ENCODE results near the gene DNAH12.
"Not testable (repeated sequence)": the region's sequence is repeated elsewhere in the genome, so short reads cannot be mapped to it uniquely, and the experiment has no call there.

Gene DNAH12

DNA sequence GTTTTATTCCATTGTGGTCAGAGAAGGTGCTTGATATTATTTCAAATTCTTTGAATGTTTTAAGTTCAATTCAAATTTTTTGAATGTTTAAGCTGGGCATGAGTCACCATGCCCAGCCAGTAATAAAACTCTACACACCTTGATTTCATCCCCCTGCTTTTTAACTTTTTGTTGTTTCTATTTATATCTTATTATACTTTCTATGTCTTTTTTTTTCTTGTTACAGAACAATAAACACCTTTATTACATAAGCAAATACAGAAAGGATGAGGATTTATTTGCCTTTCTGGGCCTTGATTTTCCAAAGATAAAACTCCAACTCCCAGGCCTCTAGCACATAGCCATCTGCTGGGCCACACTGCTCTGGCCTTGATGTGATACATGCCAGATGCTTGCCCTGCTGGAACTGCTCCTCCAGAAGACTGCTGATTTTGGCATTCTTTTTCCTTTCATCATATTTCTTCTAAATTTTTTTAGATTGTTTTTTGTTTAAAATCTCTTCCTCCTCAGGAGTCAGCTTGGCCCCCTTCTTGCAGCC is 14.0 kb downstream of the DNAH12 start:
- no peak for DNase-seq

DNA sequence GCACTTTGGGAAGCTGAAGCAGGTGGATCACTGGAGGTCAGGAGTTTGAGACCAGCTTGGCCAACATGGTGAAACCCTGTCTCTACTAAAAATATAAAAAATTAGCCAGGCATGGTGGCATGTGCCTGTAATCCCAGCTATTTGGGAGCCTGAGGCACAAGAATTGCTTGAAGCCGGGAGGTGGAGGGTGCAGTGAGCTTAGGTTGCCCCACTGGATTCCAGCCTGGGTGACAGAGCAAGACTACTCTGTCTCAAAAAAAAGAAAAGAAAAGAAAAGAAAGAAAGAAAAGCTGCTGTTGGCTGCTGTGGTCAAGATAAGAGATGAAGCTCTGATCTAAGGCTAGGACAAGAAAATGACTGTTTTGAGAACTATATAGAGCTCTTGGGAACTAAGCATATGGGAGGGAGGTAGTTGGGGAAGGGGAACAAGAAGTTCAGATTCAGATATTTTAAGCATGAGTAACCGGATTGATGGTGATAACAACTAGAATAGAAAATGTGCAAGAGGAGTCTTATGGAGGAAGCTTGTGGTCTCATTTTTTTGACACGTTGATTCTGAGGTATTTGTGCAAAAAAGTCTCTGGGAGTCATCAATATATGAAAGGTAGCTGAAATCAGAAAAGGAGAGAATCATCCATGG is 25.7 kb downstream of the DNAH12 start:
- no peak for DNase-seq

DNA sequence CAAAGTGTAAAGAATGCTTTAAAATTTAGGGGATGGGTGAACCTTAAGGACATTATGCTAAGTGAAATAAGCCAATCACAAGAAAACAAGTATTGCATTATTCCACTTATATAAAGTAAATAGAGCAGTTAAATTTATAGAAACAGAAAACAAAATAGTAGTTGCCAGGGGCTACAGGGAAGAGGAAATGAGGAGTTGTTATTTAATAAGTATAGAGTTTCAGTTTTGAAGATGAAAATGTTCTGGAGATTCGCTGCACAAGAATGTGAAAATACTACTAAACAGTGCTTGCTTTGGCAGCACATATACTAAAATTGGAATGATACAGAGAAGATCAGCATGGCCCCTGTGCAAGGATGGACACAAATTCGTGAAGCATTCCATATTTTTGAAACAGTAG is 32.0 kb downstream of the DNAH12 start:
- no peak for DNase-seq

DNA sequence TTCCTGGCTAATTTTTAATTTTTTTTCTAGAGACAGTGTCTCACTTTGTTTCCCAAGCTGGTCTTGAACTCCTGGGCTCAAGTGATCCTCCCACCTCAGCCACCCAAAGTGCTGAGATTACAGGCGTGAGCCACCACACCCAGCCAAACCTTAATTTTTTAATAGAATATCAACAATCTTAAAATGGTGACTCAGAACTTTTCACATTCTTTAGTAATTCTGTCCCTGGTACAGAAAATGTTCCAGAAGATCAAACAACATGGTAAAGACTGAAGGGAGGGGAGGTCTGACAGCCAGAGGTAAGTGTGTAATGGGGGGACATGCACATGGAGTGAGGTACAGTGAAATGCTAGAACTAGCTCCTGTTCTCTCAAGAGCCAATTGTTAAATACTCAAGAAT is 38.2 kb downstream of the DNAH12 start:
- DNase-seq, result no peak

DNA sequence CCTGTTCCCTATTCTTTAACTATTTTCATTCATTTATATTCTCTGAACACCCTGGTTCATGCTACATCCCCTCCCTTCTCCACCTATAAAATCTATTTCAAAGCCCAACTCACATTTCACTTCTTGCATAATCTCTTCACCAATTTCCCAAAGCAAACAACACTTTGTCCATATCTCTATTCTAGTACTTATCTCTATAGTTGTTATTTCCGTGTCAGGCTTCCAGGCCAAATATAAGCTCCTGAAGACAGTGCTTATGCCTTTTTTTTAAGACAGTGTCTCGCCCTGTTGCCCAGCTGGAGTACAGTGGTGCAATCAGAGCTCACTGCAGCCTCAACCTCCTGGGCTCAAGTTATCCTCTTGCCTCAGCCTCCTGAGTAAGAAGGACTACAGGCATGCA is 43.6 kb downstream of the DNAH12 start:
- DNase-seq, result no peak

DNA sequence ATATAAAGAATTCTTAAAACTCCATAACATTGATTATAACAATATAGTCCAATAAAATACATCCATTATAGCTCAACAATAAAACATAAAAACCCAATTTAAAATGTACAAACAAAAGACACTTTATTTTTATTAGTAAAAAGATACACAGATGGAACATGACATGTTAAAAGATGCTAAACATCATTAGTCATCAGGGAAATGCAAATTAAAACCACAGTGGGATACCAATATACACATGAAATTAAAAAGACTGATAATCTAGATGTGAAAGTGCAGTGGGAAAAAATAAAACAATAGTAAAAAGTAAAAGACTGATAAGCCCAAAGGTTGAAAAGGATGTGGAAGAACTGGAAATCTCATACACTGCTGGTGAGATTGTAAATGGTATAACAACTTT is 46.2 kb downstream of the DNAH12 start:
- DNase-seq, result no peak

DNA sequence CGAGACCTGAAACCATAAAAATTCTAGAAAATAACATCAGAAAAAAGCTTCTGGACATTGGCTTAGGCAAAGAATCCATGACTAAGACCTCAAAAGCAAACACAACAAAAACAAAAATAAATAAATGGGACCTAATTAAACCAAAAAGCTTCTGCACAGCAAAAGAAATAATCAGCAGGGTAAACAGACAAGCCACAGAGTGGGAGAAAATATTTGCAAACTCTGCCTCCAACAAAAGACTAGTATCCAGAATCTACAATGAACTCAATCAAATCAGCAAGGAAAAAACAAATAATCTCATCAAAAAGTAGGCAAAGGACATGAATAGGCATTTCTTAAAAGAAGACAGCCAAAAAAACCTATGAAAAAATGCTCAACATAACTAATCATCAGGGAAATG is 59.6 kb downstream of the DNAH12 start:
- no peak for DNase-seq

DNA sequence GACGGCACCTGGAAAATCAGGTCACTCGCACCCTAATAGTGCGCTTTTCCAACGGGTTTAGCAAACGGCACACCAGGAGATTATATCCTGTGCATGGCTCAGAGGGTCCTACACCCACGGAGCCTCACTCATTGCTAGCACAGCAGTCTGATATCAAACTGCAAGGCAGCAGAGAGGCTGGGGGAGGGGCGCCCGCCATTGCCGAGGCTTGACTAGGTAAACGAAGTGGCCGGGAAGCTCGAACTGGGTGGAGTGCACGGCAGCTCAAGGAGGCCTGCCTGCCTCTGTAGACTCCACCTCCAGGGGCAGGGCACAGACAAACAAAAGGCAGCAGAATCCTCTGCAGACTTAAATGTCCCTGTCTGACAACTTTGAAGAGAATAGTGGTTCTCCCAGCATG is 67.0 kb downstream of the DNAH12 start:
- not testable (repeated sequence) for DNase-seq

DNA sequence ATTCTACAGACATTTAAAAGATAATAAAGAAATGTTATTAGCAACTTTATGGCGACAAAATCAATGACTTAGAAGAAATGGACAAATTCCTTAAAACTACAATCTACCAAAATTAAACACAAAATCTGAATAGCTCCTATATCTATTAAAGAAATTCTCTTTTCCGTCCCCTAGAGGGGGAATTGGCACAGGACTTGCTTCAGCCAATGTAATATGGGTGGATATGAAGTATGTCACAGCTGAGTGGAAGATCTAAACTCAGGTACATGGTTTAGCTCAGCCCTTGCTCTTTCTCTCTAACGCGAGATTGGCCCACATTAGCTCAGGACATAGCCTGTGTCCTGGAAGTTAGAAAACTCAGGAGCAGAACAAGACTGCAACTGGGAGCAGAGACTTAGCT is 79.3 kb downstream of the DNAH12 start:
- DNase-seq, result no peak

DNA sequence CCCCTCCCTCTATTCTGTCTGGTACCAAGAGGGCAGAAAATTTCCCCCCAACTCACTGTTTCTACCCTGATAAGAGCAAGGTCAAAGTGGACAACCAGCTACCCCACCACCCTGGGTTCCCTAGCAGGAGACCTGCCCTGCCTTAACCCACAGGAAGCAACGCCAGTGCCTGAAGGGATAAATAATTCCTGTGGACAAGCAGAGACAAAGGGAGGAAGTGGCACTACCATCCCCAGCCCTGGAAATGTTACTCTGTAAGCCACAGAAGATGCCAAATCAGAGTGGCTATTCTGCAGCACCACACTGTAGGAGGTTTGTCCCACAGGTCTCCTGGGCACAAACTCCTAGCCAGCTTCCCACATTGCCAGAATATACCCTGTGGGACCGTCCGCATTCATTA is 80.1 kb downstream of the DNAH12 start:
- DNase-seq, result no peak

DNA sequence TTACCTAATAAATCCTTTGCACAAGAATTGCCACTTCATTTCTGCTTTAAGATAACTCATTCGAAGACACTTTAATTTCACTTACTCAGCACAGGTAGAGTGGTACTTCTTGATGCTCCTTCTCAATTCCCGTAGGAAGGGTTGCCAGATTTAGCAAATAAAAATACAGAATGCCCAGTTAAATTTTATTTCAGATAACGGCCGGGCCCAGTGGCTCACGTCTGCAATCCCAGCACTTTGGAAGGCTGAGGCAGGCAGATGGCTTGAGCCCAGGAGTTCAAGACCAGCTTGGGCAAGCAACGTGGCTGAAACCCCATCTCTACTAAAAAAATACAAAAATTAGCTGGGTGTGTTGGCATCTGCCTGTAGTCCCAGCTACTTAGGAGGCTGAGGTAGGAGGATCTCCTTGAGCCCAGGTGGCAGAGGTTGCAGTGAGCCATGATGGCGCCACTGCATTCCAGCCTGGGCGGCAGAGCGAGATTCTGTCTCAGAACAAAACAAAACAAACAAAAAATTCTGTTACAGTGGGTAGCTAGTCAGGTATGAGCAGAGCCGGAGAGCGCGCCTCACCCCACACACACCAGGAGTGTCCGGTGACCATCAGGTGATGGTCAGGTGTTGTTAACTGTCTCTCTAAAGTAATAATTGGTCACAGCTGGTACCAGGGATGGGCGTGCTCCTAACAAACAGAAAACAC is 92.8 kb downstream of the DNAH12 start:
- DNase-seq, result no peak

DNA sequence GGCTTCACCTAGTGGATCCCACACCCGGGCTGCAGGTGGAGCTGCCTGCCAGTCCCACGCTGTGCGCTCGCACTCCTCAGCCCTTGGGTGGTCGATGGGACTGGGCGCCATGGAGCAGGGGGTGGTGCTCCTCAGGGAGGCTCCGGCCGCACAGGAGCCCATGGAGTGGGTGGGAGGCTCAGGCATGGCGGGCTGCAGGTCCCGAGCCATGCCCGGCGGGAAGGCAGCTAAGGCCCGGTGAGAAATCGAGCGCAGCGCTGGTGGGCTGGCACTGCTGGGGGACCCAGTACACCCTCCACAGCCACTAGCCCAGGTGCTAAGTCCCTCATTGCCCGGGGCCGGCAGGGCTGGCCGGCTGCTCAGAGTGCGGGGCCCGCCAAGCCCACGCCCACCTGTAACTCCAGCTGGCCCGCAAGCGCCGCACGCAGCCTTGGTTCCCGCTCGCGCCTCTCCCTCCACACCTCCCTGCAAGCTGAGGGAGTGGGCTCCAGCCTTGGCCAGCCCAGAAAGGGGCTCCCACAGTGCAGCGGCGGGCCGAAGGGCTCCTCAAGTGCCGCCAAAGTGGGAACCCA is 94.8 kb downstream of the DNAH12 start:
- not testable (repeated sequence) for DNase-seq

DNA sequence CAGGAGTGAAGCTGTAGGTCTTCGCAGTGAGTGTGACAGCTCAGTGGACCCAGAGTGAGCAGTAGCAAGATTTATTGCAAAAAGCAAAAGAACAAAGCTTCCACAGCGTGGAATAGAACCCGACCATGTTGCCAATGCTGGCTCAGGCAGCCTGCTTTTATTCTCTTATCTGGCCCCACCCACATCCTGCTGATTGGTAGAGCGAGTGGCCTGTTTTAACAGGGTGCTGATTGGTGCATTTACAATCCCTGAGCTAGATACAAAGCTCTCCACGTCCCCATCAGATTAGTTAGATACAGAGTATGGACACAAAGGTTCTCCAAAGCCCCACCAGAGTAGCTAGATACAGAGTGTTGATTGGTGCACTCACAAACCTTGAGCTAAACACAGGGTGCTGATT is 95.7 kb downstream of the DNAH12 start:
- DNase-seq, result not testable (repeated sequence)

DNA sequence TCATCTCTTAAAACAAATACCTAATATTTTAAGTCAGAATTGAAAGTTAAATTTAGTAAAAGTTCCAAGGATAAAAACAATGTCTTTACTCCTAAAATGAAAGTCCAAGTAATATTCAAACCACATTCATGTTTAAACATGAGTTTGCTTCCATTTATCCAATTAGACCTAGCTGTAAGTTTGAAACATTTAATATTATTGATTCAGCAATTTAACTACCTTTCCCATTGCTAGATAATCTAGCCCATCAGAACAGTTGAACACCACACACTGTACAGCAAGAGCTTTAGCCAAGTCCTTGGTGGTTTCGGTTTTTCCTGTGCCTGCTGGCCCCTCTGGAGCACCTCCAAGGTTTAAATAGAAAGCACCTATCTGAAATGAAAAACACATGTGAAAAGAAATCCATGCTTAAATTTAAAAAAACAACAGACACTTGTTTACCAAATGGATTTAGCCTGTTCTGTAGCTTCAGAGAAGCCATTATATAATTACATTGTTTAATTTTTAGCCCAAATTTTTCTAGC is 97.8 kb downstream of the DNAH12 start:
- no peak for DNase-seq

DNA sequence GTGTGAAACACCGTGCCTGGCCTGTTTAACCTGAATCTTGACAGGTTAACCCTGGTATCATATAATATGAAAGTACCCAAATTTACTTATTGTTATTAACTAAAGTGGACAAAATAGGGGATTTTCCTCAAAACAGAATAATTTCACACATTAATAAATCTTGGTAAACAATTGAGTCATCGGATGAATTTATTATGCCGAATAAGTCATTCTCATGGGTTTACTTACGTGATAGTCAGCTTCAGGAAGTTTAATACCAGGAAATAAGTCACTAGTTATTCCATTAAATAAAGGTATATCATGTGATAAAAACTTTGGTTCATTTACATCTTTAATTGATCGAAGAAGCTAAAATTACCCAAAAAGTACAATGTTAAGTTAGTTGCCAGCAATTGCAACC is 99.7 kb downstream of the DNAH12 start:
- no peak for DNase-seq

DNA sequence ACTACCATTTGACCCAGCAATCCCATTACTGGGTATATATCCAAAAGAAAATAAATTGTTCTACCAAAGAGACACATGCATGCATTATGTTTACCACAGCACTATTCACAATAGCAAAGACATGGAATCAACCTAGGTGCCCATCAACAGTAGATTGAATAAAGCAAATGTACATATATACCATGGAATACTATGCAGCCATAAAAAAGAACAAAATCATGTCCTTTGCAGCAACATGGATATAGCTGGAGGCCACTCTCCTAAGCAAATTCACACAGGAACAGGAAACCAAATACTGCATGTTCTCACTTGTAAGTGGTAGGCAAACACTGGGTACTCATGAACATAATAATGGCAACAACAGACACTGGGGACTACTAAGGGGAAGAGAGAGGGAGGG is 104.0 kb downstream of the DNAH12 start:
- DNase-seq, result not testable (repeated sequence)

DNA sequence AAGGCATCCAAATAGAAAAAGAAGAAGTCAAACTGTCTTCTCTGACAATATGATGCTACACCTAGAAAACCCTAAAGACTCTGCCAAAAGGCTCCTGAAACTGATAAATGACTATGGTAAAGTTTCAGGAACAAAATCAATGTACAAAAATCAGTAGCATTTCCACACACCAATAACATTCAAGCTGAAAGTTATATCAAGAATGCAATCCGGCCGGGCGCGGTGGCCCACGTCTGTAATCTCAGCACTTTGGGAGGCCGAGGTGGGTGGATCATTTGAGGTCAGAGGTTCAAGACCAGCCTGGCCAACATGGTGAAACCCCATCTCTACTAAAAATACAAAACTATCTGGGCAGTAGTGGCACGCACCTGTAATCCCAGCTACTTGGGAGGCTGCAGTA is 105.7 kb downstream of the DNAH12 start:
- DNase-seq, result not testable (repeated sequence)

DNA sequence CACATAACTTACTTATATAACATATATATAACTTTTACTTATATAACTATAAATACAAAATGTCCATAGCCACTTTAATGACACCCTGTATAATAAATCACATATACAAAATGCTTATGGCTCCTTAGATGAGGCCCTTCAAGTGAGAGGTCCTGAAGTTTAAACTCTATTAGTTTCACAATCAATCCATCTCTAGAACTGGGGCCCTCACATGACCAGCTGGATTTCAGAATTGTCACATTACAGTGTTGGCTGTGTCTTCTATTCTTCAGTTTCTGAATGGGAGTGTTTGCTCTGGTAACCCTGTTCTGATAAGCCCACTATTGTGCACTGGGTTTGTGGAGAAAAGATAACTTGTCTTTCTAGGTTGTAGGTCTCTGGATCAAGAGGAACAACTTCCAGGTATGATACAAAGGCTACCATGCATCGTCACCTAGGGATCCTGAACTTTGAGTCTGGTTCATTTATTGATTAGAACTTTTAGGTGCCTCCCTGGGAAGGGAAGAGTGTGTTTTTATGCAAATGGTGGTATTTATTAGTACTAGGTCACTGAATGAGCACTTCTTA is 107.9 kb downstream of the DNAH12 start:
- no peak for DNase-seq

DNA sequence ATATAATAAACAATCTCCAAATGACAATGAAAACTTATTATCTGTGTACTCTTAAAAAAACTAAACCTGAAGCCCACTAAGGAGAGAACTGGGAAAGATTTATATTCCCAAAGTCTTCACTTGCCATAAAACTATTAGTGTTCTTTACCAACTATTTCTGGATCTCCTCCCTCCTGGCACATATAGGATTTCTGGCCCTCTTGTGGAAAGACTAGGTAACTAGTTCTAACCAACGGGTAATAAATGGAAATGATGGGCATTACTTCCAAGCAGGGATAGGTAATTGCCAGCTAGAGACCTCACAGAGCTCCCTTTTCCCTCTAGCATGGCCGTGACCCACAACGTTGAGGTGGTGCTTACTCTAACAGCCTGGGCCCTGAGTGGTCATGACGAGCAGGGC is 110.1 kb downstream of the DNAH12 start:
- peak; percentile 34 for DNase-seq

DNA sequence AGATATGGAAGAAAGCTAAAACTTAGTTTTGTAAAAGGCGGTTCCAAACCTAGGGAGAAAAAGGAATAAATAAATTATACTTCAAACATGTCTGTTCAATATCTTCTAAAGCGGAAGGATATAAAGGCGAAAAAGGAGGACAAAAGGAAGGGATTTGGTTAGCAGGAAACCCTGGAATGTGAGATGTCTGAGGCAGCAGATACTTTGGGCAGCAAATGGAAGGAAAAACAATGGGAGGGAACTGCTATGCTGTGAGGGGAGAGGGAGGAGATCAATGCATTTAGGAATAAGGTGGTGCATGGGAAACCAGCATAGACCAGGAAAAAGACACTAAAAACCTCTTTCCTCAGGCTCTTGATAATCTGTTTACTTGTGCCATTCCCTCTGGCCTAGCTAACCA is 120.8 kb downstream of the DNAH12 start:
- no peak for DNase-seq

DNA sequence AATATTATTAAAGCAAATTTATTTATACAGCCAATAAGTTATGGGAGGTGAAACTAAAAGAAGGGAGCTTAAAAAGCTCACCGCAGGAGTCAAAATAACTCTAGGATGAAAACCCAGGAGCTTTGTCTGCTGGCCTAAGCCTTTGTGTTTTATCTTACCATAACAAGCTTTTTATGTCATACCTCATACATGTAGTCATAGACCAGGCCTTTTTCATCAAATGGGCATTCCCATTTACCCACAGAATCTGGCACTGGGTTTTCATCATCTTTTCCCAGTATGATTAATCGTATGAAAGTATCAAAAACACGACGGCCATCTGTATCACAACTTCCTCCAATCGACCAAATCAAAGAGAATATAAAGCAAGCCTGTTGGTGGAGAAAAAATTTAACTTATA is 122.8 kb downstream of the DNAH12 start:
- no peak for DNase-seq

DNA sequence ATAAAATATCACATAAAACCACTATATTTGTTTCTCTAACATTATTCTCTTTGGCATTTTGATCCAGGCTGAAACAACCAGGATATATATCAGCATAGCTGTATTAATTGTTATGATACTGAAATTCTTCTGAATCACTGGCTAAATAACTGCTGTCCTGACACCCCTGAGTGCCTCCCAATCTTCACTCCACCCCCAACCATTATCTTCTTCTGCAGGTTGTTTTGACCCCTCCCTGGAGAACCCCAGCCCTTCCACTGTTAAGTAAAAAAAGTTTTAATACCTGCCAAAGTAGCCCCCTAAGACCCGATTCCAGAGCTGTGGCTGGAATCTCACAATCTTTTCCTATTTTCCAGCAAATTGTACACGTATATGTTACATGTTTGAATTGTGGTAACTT is 124.1 kb downstream of the DNAH12 start:
- no peak for DNase-seq

DNA sequence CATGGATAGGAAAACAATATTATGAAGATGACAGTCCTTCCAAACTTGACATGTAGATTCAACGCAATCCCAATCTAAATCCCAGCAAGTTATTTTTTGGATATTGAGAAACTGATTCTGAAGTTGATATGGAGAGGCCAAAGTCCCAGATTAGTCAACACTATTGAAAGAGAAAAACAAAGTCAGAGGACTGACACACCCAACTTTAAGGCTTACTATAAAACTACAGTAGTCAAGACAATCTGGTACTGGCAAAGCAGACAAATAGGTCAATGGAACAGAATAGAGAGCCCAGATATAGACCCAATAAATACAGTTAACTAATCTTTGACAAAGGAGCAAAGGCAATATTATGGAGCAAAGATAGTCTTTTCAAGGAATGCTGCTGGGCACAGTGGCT is 132.4 kb downstream of the DNAH12 start:
- no peak for DNase-seq

DNA sequence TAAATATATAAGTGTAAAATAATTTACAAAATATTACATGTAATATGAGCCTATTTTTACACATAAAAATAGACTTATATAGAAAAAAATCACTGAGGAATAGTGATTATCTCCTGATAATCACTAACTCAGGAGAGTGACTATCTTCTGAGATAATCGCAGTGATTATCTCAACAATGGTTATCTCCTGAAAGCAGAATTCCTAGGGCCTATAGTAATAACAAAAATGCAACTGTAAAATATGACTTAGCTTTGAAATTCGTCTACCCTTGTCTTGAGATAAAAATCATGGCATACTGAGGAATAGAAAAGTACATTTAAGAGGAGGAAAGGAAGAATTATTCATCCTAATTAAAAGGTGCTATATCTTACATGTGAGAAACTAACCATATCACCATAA is 134.7 kb downstream of the DNAH12 start:
- no peak for DNase-seq
